HG02623 (cell line): ENCODE results near the gene SEMA3F.

Experiments used
- ATAC-seq: cut with Tn5 transposase; IDR thresholded peaks from one replicate; pipeline ENCODE4 v1.9.1; 2021; ENCODE audit warnings: moderate library complexity; ENCODE audit not compliant: unreplicated experiment

Gene SEMA3F

DNA sequence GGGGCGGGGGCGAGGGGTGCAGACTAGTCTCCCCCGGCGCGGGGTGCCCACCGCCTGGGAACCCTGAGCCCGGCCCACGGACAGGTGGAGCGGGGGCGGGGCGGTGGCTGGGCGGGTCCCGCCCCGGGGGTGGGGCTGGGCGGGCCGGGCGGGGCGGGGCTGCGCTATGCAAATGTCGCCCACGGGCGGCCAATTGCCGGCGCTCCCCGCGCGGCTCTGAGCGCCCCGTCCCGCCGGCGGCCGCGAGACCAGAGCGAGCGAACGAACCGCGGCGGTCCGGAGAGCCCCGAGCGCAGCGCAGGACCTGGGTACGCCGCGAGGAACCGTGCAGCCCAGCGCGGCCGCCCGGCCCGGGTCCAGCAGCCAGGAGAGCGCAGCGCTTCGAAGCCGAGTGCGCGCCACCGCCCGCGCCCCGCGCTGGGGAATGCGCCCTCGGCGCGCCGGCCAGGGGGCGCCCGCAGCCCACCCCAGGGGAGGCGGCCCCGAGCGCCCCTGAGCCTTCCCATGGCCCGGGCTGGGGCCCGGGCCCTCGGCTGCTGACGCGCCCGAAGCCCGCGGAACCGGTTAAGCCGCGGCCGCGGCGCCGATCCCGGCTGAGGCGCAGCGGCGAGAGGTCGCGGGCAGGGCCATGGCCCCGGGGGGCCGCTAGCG, at the start of gene SEMA3F:
TSS of gene SEMA3F (plus strand) at position 485 of the 651 bp plus-strand sequence. CDS start 4,299 bp downstream, outside the sequence.
- ATAC-seq: peak; percentile 60

DNA sequence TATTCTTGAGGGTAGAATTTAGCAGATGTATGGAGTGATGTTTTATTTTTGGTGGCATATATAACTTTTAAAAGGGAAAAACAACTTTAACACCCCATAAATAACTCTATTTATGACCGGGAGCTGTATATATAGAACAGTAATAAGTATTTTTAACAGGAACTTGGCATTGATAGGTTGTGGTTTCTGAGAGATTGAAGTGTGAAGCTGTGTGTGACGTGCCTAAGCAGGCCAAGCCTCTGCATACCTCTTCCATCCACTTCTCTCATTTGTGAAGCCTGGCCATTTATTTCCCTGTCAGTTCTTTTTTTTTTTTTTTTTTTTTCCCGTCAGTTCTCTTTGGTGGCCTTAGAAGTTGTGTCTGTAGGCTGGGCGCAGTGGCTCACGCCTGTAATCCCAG, 43.4 kb upstream of the SEMA3F start:
- ATAC-seq: no peak

DNA sequence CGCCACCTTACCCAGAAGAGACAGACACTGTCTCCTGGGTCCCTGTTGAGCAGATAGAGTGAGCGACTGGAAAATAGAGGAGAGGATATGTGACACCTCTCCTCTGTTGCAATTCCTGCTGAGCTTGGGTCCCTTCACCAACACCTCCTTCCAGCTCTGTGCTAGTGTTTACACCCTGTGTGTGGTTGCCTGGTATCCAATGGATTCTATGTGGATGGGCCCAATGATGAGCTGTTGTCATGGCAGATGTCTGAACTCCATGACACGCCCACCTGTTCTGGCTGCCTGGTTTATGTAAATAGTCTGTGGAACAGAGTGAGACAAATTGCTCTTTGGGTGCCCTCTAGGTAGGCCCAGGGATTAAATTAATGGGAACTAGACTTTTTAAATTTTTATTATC, 42.7 kb upstream of the SEMA3F start:
- no peak for ATAC-seq

DNA sequence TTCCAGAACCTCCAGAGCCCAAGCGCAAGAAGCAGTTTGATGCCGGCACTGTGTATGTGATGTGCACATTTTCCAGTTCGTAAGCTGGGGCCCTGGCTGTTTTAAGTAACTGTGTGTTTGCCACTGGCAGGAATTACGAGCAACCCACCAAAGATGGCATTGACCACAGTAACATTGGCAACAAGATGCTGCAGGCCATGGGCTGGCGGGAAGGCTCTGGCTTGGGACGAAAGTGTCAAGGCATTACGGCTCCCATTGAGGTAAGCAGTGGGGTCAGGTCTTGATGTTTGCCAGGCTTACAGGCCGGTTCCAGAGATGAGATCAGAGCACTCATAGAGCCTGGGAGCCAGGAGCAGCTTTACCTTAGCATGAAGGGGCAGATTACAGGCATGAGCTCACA, 38.0 kb upstream of the SEMA3F start:
- no peak for ATAC-seq

DNA sequence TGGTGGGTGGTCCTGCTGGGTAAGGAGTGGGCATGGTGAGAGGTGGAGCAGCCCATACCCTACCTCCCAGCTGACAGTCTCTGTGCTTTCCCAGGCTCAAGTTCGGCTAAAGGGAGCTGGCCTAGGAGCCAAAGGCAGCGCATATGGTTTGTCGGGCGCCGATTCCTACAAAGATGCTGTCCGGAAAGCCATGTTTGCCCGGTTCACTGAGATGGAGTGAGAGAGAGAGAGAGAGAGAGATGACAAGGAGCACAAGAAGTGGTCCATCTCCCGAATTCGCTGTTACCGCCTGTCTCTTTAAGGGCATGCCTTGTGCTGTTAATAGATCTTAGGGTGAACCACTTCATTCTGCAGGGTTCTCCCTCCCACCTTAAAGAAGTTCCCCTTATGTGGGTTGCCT, 36.9 kb upstream of the SEMA3F start:
- ATAC-seq: no peak

DNA sequence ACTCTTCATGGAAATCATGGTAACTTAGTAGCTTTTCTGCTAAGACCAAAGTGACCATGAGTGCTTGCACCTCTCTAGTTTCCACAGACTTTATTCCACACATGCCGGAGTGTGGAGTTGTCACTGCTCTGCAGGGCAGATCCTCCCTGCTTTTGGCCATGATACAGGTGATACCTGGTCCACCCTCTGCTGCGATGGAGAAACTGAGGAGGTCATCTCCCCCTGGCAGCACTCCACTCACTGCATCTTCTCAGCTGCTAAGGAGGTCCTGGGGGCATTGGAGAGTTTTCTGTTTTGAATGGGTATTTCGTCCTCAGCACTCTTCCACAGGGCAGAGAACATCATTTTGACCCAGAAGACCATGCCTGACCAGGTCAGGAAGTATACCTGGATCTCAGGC, 35.3 kb upstream of the SEMA3F start:
- ATAC-seq: no peak

DNA sequence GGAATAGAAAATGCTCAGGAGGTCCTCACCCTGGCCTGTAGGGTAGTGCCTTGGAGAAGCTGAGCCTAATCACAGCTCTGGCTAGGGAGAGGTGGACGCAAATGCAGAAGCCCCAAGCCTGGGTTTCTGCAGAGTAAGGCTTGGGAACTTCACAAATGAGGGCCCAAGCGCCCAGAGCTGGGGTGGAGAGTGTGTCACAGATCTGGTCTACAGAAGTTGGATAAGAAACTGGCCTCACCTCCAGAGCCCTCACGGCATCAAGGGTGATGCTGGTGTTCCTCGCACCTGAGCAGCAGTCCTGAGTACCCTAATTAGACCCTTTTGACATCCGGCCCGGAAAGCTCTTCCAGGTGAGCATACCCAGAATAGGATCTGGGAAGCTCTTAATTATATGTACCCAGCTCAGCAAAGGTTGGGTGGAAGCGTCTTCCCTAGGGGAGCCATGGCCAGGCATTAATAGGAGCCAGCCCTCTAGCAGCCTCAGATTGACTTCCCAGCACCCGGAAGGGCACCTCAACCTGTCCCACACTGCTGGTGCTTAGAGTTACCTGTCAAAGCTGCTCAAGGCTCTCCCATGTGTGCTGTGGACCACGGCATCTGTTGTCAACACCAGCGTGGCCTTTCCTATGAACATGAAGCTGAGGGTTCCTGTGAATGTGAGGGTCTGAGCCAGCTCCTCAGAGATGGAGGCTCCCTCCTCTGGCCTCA, 34.6 kb upstream of the SEMA3F start:
- no peak for ATAC-seq

DNA sequence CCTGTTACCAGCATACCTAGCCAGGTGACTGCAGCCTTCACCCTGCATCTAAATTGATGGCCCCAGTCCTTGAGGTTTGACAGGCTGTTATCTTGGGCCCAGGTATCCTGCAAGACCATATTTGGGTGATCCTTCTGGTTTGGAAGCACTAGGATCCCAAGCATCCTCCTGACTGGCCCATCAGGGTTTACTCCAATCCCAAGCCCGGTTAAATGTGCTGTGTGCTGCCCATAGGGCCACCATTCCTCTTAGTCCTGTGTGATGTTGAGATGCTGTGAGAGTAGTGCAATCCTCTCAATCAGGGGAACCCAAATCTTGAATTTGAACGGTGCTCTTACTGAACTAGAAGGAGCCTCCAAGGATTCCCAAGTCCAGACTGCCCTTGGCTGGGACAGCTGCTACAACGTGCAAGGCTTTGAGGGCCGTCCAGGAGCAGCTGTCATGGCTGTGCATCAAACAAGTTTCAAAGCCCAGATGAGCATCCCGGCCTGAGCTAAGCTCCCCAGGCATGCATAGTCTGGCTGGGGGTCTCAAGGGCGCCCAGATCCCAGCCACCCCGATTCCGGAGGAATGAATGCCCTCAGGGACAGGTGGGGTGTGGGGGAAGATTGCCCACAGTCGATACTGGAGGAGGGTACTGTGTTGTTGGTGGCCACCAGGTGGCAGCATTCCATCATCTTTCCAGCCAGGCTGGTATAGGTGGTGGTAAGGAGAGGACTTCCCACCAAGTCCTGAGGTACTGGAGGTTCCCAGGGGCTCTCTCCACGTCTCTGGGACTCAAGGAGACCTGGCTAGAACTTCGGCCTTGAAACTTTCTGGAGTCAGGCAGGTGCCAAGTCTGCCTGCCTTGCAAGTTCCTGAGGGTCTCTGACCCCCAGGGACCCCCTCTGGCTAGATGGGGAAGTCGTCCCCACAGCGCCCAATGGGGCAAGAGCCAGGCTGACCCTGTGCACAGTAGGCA, 33.8 kb upstream of the SEMA3F start:
- ATAC-seq: no peak

DNA sequence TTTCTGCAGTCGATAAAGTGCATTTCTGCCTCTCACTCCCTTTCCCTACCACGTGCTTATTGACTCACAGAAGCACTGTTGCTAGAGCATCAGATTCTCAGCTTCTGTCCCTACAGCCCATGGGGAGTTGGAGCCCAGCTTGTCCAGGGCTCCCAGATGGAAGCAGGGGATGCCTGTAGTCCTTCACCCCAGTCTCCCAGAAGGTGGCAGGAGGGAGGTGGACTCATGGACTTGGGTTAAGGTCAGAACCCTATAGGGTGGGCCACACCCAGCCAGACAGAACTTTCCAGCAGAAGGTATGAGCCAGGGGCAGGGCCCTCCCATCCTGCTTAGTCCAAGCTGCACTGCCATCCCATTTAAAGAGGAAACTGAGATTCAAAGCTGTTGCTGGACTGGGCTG, 33.1 kb upstream of the SEMA3F start:
- ATAC-seq: no peak

DNA sequence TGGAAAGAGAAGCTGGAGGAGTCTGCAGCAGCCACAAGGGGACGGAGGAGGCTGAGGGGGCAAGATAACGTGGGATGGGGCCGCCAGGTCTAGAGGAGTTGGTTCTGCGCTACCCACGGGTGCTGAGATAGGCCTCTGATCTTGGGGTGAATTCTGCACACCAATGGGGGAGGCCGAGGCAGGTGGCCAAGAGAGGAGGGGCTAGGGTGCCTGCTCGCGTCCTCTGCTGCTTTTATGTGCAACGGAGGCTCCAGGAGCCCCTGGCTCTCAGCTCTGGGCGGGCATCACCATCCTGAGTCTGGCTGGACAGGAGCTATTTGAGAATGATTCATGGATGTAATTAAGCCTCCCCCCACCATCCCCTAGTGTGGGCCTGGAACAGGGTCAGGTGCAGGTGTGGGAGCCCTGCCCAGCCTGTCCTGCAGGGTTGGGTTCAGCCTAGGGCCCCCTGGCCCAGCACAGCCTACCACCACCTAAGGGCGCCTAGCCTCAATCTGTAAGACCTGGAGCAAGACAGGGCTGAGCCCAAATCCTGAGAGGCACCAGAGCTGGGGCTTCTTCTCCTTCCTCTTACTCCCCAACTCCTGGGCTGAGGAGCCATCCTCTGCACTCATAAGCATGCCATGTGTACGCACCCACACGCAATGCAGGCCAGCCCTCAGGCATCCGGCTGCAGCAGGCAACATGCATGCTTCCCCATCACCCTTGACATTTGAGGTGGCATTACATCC, 32.3 kb upstream of the SEMA3F start:
- no peak for ATAC-seq

DNA sequence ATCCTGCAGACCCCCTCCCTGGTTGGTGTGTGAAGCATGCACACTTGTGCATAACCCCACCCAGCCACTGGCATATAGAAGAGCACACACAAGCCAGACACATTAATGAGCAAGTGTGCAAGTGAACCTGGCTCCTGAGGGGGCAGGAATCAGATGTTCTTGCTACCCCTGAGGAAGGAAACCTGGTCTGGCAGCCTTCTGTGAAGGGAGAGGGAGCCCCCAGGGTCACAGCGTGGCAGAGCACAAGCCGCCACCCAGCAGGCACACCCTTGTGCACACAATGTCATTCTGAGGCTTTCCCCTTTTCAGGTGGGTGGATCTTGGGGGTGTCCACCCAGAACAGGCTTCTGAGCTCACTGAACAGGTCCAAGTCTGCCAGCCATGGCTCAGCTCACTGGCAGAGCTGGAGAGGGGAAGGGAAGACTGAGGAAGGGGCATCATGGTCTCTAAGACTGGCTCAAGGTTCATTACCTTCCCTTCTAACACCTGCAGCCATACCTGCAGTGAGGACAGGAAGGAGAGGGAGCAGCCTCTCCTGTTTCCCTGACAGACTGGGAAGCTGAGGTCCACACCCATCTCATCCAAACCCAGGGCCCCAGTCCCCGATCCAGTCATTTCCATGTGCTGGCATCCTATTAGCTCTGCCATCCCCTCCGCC, 31.6 kb upstream of the SEMA3F start:
- ATAC-seq: no peak

DNA sequence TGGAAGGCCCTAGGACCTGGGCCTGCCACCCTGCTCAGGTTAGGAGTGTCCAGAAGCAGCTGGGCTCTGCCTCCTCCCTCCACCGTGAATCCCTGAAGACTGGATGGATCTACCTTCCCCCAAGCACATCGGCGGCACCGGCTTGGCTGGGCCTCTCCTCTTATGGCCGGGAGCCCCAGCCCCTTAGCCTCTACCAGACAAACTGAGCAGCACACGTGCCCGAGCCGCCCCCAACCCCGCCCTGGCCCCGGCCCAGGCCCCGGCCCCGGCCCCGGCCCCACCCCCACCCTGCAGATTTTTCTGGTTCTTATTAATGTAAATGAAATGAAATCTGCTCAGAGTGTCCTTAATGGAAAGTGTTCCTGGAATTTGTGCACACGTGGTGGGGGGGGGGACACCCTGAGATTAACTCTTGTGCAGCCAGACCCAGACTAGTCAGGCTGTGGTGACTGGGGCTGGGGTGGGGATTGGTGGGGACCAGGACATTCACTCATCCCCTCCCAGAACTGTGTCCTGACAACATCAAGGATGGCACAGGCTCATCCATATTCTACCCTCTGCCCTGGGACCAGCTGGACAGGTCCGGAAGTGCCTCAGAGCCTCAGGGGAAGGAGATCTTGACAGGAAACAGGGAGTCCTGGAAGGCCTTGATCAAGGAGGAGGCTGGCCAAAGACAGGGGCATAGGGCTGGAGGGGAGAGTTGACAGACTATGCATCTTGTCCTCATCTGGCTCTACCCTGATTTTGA, 30.9 kb upstream of the SEMA3F start:
- no peak for ATAC-seq

DNA sequence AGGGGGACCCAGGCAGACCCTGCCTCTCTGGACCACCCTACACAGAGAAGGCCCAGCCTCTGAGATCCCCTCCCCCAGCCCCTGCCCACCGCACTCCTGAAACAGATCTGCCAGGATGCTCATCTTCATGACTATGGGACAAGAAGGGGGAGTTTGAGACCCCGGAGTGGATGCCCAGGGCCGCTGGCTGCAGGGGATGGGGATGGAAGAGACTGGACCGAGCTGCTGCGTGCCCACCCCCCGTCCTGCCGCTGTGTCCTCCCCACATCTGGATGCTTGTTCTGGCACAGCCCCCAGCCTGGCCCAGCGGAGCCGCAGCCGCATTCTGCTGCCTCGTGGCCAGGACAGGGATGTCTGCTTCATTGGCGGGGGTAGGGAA, 30.3 kb upstream of the SEMA3F start:
- ATAC-seq: no peak

DNA sequence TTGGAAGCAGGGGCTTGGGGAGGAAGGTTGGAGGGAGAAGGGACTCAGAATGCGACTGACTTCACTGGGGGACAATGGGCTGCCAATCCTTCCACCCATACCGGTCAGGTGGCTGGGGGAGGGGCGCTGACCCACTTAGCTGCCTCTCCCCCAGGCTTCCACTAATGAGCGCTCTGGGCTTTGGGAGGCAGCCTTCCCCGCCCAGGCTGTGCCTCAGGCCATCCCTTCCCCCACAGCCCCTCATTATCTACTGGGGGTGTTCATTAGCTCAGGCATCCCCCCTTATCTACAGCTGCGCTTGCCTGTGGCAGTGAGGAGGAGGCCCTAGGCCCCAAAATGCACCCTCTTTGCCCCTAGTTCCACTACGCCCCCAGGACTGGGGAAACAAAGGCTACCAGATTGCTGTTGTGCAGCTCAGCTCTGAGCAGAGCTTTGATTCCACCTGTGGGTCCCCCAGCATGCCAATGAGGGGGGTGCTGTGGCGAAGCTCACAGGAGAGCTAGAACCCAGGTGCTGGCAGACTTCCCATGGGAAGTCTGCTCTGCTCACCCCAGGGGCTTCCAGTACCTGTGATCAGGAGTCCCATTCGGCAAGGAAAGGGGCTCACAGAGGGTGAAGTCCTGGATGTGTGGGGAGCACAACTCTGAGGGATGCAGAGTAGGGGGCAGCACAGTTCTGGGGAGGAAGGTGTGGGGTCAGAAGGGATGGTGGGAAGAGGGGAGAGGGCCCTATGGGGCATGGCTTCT, 29.4 kb upstream of the SEMA3F start:
- ATAC-seq: no peak

DNA sequence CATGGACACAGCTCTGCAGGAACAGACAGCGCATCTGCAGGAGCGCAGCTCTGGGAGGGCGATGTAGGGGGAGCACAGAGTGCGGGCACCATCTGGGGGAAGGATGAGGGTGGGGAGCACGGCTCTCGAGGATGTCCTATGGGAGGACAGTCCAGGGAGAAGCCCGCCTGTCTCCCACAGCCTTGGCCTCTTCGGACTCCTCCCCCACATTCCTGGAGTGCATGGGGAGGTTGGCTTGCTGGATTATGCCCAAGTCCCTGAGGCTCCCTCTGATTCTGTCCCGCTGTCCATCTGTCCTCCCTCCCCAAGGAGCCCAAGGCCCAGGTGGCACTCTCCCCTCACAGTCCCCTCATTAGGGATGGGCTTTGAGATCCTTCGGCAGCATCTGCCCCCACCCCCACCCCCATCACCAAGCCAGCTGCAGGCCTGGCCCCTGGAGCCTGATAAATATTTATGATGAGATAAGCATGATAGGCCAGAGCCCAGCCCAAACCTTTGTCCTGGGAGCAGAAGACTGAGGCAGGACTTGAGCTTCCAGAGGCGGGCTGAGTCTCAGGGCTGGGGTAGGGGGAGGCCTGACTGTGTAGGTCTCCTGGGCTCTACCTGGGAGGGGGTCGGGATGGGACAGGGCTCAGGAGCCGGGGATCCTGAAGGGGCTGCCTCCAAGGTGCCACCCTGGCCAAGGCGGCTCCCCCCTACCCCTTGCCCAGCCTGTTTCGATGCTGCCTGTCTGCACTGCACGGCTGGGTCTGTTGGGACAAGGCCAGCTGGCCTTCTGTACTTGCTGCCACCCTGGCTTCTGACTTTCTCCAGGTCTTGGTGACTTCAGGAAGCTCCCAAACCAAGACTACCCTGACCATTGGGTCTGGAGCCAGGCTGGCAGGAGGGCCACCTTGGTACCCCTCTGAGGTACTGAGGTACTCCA, 28.6 kb upstream of the SEMA3F start:
- ATAC-seq: no peak

DNA sequence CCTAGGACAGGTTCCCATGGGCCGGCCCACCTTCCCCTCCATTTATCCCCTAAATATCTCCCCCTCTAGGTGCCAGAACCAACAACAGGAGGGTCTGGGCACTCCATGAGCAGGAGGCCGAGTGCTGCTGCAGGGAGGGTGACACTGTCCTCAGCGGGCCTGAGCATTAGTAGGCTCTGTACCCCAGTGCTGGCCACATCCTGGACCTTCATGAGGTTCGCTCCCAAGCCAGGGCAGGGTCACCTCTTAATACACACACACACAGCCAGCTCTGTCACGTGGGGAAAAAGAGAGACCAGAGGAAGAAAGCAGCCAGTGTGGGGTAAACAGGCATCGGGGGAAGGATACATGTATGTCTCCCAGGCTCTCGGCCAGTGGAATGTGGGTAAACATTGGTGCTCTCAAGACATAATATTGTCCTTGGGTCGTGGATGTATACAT, 27.9 kb upstream of the SEMA3F start:
- ATAC-seq: no peak

DNA sequence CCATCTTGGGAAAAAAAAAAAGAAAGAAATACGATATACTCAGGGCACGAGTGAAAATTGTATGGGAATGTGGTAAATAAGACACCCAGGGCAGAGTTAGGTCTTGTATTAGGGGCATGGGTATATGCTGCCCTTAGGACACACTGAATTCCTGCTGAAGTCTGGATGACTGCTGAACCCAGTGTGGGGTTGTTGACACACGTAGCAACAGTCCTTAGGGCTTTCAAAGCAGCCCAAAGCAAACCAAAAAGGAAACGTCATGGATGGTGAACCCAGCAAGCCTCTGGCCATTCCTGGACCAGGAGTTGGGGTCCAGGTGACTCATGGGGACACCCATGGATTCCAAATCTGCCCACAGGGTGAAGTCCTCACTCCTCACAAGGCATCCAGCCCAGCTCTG, 27.1 kb upstream of the SEMA3F start:
- ATAC-seq: no peak

DNA sequence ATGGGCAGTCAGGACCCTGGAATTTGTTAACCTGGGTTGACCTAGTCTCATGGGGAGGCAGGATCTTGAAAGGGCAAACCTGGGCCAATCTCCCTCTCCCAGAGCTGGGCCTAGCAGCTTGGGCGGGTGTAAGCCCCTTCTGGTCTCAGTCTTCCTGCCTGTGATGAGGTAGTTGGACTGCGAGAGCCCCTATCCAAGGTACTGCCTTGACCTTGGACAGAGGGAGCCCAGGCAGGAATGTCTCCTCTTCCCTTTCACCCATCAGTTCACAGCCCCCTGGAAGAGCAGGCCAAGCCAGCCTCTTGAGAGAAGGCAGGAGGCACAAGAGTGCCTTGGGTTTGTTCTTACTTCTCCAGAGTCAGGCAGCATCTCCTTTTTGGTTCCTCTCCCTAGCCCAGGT, 24.7 kb upstream of the SEMA3F start:
- ATAC-seq: no peak
